NT2/D1 (cell line): ENCODE measurements around the gene GOLGA3.

Experiments
- SUZ12 ChIP-seq: IDR thresholded peaks from 2 replicates; pipeline ENCODE4 v1.6.1; 2011; ENCODE audit not compliant: insufficient read length, insufficient read depth; ENCODE audit errors: extremely low read depth
- YY1 ChIP-seq: IDR thresholded peaks from 2 replicates; pipeline ENCODE4 v1.6.1; 2011; ENCODE audit not compliant: insufficient read length, insufficient read depth
- ZNF274 ChIP-seq: IDR thresholded peaks from 2 replicates; pipeline ENCODE4 v1.6.1; 2011; ENCODE audit warnings: mild to moderate bottlenecking, low read depth, low read length

DNA sequence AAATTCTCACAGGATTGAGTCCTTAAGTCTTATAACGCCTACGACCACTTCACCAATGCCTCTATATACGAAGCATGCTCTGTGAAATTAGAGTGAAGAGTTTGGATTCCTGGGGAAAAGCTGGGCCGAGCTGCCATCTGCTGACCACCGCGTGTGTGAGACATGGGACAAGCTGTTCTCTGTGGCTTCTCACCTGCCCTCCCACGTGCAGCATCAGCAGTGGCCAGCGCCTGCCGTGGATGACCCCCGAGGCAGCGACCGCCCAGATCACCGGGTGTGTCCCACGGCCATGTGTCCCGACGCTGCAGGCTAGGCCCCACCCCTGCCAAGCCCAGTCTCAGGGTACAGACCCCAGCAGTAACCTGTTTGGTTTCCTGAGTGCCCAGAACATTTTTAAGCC is 21.6 kb upstream of the GOLGA3 start:
- TF ChIP-seq YY1 (no peak), ZNF274 (no peak), SUZ12 (no peak)
